Thoracic aorta (tissue), 2 donors: ENCODE results near the gene ZNF594. TPM values are rescaled to one million over a fixed set of nuclear protein-coding genes. Genes with fewer than 3 reads are reported as not detected.

Experiments used
- ATAC-seq: fragments of 150-250 bp; one replicate; pipeline ENCODE4 v1.8.0; 2017; ENCODE audit warnings: low read depth; ENCODE audit not compliant: insufficient number of reproducible peaks, low FRiP score
- DNase-seq: peaks from one replicate; pipeline ENCODE4 v3.0.0-alpha.2; 2020; ENCODE audit warnings: low spot score
- H3K27ac ChIP-seq, 2 donors: fragments of 200-600 bp; sonication (generic); 1 replicate in 1 of 2; 2 replicates in 1 of 2; pipeline ENCODE4 v1.5.1; 2016; ENCODE audit warnings: mild to moderate bottlenecking in 2 of 2, moderate library complexity in 2 of 2
- H3K27me3 ChIP-seq: fragments of 200-600 bp; sonication (generic); replicated peaks from 2 replicates; pipeline ENCODE4 v1.6.0; 2016; ENCODE audit warnings: mild to moderate bottlenecking; ENCODE audit not compliant: insufficient read depth
- H3K36me3 ChIP-seq: fragments of 200-600 bp; sonication (generic); one replicate; pipeline ENCODE4 v1.5.1; 2016
- H3K4me1 ChIP-seq, 2 donors: fragments of 200-600 bp; sonication (generic); 1 replicate in 1 of 2; 2 replicates in 1 of 2; pipeline versions ENCODE4 v1.5.1 to v1.6.0; 2016; ENCODE audit warnings: low read depth in 2 of 2, mild to moderate bottlenecking in 1 of 2; ENCODE audit not compliant: control insufficient read depth in 1 of 2
- H3K4me3 ChIP-seq: fragments of 200-600 bp; sonication (generic); 2 replicates; pipeline ENCODE4 v1.5.1; 2016; ENCODE audit warnings: mild to moderate bottlenecking
- H3K9me3 ChIP-seq: fragments of 200-600 bp; sonication (generic); 2 replicates; pipeline ENCODE4 v1.5.1; 2016
- CTCF ChIP-seq: fragments of 200-600 bp; sonication (generic); IDR thresholded peaks from one replicate; pipeline ENCODE4 v1.5.1; 2019; ENCODE audit warnings: antibody characterized with exemption
- total RNA-seq, 2 donors: library from RNA; depleted of rRNA; stranded (reverse); fragments of >200 nt; gene quantifications; one replicate each; pipeline versions ENCODE4 v1.1.0 to v1.2.3, GENCODE V29; 2016

The ZNF594 gene
- total RNA-seq, 2 donors from 2014 or later: 8.4 to 15.8 TPM

GRCh38 chr17:5209396-5209795 lies 17.7 kb upstream of the ZNF594 start:
- TF ChIP-seq CTCF: no peak
- Histone ChIP-seq H3K27me3 (no peaks in the 10 kb centered on the region), H3K4me3 (no peak overlapping the region), H3K9me3 (no peaks in the 10 kb centered on the region), H3K36me3 (peaks cover 5% of the 10 kb centered on the region), H3K27ac (no peak overlapping the region), H3K4me1 (no peaks in the 10 kb centered on the region)
- no peak for DNase-seq
- ATAC-seq: no peak

DNA sequence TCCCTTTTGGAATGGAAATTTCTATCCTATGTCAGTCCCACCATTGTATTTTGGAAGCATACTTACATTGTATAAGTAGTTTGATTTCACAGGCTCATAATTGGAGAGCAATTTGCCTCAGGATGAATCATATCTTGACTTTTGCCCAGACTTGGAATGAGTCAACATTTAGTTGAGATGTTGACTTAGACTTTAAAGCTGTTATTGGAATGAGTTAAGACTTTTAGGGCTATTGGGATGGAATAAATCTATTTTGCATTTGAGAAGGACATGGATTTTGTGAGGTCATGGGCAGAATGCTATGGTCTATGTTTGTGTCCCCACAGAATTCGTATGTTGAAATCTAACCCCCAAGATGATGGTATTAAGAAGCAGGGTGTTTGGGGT lies 12.2 kb upstream of the ZNF594 start:
- H3K36me3 ChIP-seq: no peaks in the 10 kb centered on the region
- H3K9me3 ChIP-seq: no peaks in the 10 kb centered on the region
- TF ChIP-seq CTCF: no peak
- ATAC-seq (no peak), DNase-seq (no peak)
- H3K27me3 ChIP-seq: no peaks in the 10 kb centered on the region
- H3K4me1 ChIP-seq: no peaks in the 10 kb centered on the region
- H3K27ac ChIP-seq: no peak overlapping the region
- no peak overlapping the region for H3K4me3 ChIP-seq

DNA sequence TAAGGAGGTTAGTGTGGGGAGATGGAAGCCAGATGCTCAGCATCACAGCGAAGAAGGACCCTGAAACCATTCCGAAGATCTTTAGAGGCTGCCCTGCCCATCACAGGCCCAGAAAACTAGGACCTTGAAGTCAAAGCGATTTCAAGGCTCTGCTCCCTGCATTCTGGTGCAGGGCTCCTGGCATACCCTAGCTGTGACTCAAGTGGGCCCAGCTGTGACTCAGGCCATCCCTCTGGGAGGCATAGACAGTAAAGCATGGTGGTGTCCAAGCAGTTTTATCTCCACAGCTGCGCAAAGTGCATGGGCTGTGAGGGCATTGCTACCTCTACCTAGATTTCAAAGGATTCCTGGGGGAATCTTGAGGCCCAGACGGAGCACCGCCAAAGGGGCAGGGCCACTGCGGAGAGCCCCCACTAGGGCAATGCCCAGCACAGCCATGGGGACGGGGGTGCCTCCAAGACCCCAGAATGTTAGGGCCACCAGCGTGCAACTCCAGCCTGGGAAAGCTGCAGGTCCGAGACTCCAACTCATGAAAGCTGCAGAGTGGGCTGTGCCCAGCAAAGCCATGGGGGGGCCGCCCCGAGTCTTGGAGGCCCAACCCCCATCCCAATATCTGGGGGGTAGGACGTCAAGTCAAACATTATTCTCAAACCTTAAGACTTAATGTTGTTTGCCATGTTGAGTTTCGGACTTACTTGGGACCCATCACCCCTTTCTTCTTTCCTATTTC lies 11.7 kb upstream of the ZNF594 start:
- H3K36me3 ChIP-seq: no peaks in the 10 kb centered on the region
- no peak for ATAC-seq
- no peaks in the 10 kb centered on the region for H3K27me3 ChIP-seq
- H3K27ac ChIP-seq: no peak overlapping the region
- no peaks in the 10 kb centered on the region for H3K9me3 ChIP-seq
- no peak for DNase-seq
- no peak for TF ChIP-seq CTCF
- H3K4me3 ChIP-seq: no peak overlapping the region
- no peaks in the 10 kb centered on the region for H3K4me1 ChIP-seq

- Histone ChIP-seq H3K4me1 (no peaks in the 10 kb centered on the region), H3K9me3 (no peaks in the 10 kb centered on the region), H3K4me3 (no peak overlapping the region), H3K36me3 (no peaks in the 10 kb centered on the region), H3K27me3 (no peaks in the 10 kb centered on the region), H3K27ac (no peak overlapping the region)
- TF ChIP-seq CTCF: no peak
- DNase-seq (no peak), ATAC-seq (no peak)
Observed at GRCh38 chr17:5201011-5201410, 9.3 kb upstream of the ZNF594 start.

DNA sequence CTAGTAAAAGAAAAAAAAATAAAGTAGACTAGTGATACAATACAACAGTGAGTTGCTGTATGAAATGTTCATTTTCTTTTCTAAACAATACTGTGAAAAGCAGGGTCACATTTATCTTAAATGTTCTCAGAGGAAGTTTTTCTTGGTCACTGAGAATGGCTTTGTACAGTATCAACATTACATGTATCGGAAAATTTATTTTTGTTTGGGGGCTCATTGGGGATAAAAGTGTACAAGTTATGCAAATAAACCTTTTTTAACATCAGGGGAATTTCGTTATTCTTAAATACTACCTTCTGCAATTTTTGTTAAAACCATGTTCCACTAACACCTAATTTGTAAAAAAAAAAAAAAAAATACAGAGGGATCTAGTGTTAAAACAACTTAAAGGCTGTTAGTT lies 8.7 kb upstream of the ZNF594 start:
- DNase-seq: no peak
- no peaks in the 10 kb centered on the region for H3K36me3 ChIP-seq
- H3K27ac ChIP-seq: no peak overlapping the region
- H3K9me3 ChIP-seq: no peaks in the 10 kb centered on the region
- no peak overlapping the region for H3K4me3 ChIP-seq
- H3K27me3 ChIP-seq: no peaks in the 10 kb centered on the region
- ATAC-seq: no peak
- no peaks in the 10 kb centered on the region for H3K4me1 ChIP-seq
- TF ChIP-seq CTCF: no peak
